ENCODE results near the gene NEUROD4.

NEUROD4 gene

DNA sequence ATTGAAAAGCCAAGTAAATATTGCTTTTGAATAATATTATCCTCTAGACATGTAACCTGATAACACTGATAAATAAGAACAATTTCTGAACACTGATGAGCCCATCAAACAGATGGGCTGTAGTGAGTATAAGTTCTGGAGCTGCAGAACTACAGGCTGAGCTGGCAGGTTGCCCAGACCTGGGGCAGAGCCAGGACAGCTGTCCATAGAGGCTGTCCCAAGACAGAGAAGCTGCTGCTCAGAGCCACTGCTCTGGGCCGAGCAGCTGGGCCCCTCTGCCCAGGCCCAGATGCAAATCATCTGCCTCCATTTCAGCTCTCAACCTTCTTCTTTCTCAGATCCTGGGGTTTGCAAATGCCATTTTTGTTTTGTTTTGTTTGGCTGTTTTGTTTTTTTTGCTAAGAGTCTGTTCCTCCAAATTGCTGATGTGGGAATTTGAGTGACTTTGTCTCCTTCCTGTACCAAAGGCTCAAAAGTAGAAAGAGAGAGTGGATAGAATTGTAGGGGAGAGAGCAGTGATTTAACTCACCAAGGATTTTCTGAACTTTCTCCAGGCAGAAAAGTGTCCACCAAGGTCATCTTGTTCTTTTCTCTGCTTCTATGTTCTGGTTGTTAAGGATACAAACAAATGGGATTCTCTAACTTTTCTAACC is 31.2 kb upstream of the NEUROD4 start:
- H3K36me3 Mint-ChIP-seq: peaks cover 2% of the 10 kb centered on the region
- DNase-seq (ENCODE audit: low spot score in 2 of 2): no peak
- H3K4me3 Mint-ChIP-seq: peak overlapping the region; percentile 2
- peak overlapping the region; percentile 9 for H3K27ac Mint-ChIP-seq
- no peak for ATAC-seq (ENCODE audit: low read depth)
- no peaks in the 10 kb centered on the region for H3K27me3 Mint-ChIP-seq
- H3K9me3 Mint-ChIP-seq: no peaks in the 10 kb centered on the region
- peaks cover 54% of the 10 kb centered on the region for H3K4me1 Mint-ChIP-seq

DNA sequence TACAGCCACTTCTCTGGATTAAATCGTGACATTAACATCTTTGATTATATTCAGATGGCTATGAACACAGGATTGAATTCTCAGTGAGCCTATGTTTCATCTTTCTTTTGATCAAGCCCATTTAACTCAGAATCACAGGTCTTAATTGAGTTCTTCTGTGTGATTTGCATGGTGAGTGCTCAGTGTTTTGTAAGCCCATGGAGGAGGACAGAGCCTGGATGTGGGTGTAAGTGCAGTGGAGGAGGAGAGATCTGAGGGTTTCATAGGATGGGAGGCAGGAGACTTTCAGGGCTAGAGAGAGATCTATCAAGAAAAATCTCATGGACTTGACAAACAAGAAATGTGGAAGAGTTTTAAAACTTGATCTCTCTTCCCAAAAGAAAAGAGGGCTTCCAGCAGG is 29.9 kb upstream of the NEUROD4 start:
- H3K27ac Mint-ChIP-seq: peak overlapping the region; percentile 96
- H3K4me1 Mint-ChIP-seq: peaks cover 42% of the 10 kb centered on the region
- H3K27me3 Mint-ChIP-seq: no peaks in the 10 kb centered on the region
- no peaks in the 10 kb centered on the region for H3K9me3 Mint-ChIP-seq
- H3K36me3 Mint-ChIP-seq: peaks cover 2% of the 10 kb centered on the region
- DNase-seq (ENCODE audit: low spot score in 2 of 2) (no peak), ATAC-seq (ENCODE audit: low read depth) (no peak)
- peak overlapping the region; percentile 2 for H3K4me3 Mint-ChIP-seq

DNA sequence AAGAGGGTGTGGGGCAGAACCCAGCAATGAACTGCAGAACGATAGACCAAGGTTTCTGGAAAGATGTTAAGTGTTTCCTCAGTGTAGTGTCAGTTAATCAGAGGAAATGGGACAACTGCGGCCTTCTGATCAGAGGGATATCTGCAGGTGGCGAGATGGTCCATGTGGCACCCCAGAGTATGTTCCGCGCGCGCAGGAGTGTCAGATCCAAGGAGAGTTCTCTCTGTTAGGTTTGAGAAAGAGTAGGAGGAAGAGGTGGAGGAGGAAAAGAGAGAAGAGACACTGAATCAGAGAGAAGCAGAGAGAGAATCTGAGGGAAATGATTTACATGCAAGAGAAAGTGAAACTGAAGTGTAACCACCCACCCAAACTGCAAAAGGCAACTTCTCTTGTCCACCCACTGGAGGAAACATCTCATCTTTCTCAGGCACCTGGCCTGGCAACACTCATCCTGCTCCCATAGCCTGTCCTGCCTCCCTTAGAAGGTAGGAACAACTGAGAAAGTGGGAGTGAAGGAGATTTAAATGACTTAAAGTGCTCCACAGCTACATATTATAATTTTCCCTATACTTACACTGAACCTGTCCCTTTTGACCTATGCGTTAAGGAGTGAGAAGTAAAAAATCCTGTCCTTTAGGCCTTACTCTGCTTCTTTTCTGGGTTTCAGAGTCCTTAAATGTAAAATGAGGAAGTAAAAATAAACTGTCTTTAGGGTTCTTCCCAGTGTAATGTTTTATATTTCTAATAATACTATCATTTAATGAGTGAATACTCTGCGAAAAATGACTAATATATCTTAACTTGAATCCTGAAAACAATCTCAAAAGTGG is 28.4 kb upstream of the NEUROD4 start:
- no peaks in the 10 kb centered on the region for H3K27me3 Mint-ChIP-seq
- peaks cover 2% of the 10 kb centered on the region for H3K36me3 Mint-ChIP-seq
- H3K9me3 Mint-ChIP-seq: no peaks in the 10 kb centered on the region
- H3K4me3 Mint-ChIP-seq: peak overlapping the region; percentile 88
- peak in 1 of 2 donors; percentile 25 for DNase-seq (ENCODE audit: low spot score in 2 of 2)
- peak overlapping the region; percentile 96 for H3K27ac Mint-ChIP-seq
- peaks cover 38% of the 10 kb centered on the region for H3K4me1 Mint-ChIP-seq
- peak; percentile 75 for ATAC-seq (ENCODE audit: low read depth)

DNA sequence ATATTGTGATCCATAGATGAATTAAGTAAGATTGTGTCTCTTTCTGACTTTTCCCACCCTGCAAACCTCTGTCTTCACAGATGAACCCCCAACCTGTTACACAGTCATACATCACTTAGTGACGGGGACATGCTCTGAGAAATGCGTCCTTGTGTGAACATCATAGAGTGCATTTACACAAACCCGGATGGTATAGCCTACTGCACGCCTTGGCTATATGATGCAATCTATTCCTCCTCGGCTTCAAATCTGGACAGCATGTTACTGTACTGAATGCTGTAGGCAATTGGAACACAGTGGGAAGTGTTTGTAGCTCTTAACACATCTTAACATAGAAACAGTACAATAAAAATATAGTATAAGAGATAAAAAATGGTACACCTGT is 27.8 kb upstream of the NEUROD4 start:
- Mint-ChIP-seq H3K9me3 (no peaks in the 10 kb centered on the region), H3K4me1 (peaks cover 38% of the 10 kb centered on the region), H3K36me3 (peaks cover 2% of the 10 kb centered on the region), H3K4me3 (no peak overlapping the region), H3K27ac (peak overlapping the region; percentile 96), H3K27me3 (no peaks in the 10 kb centered on the region)
- peak; percentile 62 for ATAC-seq (ENCODE audit: low read depth)
- DNase-seq (ENCODE audit: low spot score in 2 of 2): no peak

DNA sequence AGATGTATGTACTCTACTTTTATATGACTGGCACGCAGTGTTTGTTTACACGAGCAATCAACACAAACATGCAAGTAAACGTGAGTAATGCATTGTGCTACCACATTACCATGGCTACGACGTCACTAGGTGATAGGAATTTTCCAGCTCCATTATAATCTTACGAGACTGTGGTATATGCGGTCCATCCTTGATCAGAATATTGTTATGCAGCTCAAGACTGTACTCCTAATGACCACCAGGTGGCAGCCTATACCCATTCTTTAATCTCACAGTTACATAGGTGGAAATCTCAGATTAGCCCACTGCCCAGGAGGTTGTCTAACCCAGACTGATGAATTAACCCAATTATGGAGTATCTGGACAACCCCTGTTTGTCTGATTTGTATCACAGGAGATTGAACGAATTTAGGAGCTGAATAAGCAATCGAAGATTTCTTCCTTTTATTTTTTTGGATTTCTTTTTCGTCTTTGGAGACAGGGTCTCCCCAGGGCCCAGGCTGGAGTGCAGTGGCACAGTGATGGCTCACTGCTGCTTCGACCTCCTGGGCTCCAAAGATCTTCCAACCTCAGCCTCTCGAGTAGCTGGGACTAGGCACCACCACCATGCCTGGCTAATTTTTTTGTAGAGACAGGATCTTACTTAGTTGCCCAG is 26.5 kb upstream of the NEUROD4 start:
- H3K9me3 Mint-ChIP-seq: peaks cover 2% of the 10 kb centered on the region
- ATAC-seq (ENCODE audit: low read depth) (peak; percentile 59), DNase-seq (ENCODE audit: low spot score in 2 of 2) (peak; percentile 56 to 67)
- no peaks in the 10 kb centered on the region for H3K27me3 Mint-ChIP-seq
- no peak overlapping the region for H3K4me3 Mint-ChIP-seq
- no peak overlapping the region for H3K27ac Mint-ChIP-seq
- H3K4me1 Mint-ChIP-seq: peaks cover 35% of the 10 kb centered on the region
- no peaks in the 10 kb centered on the region for H3K36me3 Mint-ChIP-seq

DNA sequence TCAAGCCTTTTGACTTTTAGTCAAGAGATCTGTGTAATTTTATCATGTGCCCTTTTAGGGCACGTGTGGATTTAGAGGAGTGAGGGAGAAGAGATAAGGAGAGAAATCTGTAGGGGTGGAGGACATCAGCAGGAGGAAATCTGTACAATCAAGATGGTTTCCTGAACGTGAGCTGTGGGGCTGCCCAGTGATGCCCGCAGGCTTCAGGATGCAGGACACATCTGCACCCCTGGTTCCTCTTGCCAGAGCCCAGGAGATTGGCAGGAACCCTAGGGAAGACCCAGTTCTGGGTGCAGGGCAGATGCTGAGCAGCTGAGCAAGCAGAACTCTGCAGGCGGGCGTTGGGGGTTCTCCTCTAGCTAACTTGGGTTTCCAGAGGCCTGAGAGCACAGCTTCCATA is 23.6 kb upstream of the NEUROD4 start:
- Mint-ChIP-seq H3K27ac (no peak overlapping the region), H3K4me3 (no peak overlapping the region)

DNA sequence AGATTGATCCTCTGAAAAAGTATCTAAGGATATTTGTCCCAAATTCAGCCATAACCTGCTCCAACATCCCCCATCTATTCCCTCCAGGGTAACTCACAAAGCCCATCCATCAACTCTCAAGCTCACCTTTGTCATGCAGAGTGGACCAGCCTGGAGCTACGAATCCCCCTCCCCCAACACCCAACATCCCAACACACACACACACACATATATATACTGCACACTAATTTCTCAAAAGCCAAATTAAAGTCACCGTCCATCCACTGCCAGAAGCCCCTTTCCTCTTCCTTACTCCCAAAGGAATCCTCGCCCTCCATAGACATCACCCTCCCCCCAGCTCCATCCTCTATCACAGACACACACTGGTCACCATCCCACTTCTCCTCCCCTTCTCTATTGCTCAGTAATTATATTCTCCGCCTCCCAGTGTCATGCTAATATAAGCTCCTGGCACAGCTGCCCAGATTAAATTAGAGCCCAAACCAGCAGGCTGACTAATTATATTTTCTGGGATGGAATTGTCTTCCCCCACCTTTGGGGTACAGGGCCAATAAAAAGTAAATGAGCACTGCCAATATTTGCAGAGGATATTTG is 21.7 kb upstream of the NEUROD4 start:
- Mint-ChIP-seq H3K4me3 (no peak overlapping the region), H3K36me3 (no peaks in the 10 kb centered on the region), H3K9me3 (peaks cover 2% of the 10 kb centered on the region), H3K27ac (no peak overlapping the region), H3K27me3 (no peaks in the 10 kb centered on the region), H3K4me1 (peaks cover 16% of the 10 kb centered on the region)
- no peak for ATAC-seq (ENCODE audit: low read depth)
- no peak for DNase-seq (ENCODE audit: low spot score in 2 of 2)

More for the DNA sequence above, 23.6 kb upstream of the NEUROD4 start:
- H3K4me1 Mint-ChIP-seq: peaks cover 24% of the 10 kb centered on the region
- no peaks in the 10 kb centered on the region for H3K36me3 Mint-ChIP-seq
- ATAC-seq (ENCODE audit: low read depth) (no peak), DNase-seq (ENCODE audit: low spot score in 2 of 2) (no peak)
- no peaks in the 10 kb centered on the region for H3K27me3 Mint-ChIP-seq
- peaks cover 2% of the 10 kb centered on the region for H3K9me3 Mint-ChIP-seq

DNA sequence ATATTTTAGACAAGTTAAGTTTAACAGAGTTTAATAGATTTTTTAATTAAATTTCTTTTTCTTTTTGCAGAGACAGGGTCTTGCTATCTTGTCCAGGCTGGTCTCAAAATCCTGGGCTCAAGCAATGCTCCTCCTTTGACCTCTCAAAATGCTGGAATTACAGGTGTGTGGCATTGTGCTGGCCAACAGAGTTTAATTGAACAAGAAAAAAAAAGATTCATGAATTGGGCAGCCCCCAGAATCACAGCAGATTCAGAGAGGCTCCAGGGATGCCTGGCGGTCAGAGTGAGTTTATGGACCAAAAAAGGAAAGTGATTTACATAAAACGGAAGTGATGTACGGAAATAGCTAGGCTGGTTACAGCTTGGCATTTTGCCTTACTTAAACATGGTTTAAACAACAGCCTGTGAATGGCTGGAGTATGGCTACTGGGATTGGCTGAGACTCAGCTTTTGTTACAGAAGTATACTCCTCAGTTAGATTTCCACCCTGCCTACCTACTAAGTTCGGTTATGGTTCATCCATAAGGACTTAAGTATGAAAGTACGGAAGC is 20.7 kb upstream of the NEUROD4 start:
- H3K27me3 Mint-ChIP-seq: no peaks in the 10 kb centered on the region
- no peaks in the 10 kb centered on the region for H3K36me3 Mint-ChIP-seq
- peak overlapping the region; percentile 19 for H3K4me3 Mint-ChIP-seq
- peaks cover 2% of the 10 kb centered on the region for H3K9me3 Mint-ChIP-seq
- H3K27ac Mint-ChIP-seq: no peak overlapping the region
- DNase-seq (ENCODE audit: low spot score in 2 of 2) (no peak), ATAC-seq (ENCODE audit: low read depth) (peak; percentile 49)
- peaks cover 13% of the 10 kb centered on the region for H3K4me1 Mint-ChIP-seq

DNA sequence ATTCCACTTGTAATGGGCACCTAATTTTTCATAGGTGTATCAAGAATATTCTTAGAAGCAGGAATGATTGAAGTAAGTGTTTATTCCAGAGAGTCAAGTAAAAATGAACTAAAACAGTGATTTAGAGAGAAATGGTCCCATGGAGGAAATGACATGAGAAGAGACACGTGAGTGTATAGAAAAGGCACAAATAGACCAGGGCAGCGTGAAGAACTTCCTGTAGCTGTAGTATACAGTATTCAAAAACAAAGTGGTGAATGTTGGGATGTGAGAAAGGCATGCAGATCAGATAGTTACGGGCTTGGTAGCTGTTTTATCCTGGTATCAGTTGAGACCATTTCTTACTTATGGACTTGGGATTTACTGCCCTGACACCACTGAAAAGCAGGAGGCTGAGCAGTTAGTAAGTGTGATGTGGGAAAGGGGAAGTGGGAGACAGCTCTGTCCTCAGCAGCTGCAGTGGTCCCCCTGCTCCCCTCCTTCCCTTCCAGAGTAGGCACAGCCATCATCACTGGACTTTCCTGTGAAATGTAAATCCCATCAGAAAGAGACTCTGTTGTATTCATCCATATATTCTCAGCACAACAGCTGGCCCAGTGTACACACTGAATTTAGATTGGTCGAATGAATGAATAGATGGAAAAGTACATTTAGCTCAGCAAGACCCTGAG is 18.4 kb upstream of the NEUROD4 start:
- Mint-ChIP-seq H3K4me3 (peak overlapping the region; percentile 2), H3K27me3 (no peaks in the 10 kb centered on the region), H3K9me3 (peaks cover 5% of the 10 kb centered on the region), H3K4me1 (peaks cover 13% of the 10 kb centered on the region), H3K36me3 (peaks cover 9% of the 10 kb centered on the region), H3K27ac (peak overlapping the region; percentile 13)
- peak; percentile 81 for ATAC-seq (ENCODE audit: low read depth)
- DNase-seq (ENCODE audit: low spot score in 2 of 2): no peak

DNA sequence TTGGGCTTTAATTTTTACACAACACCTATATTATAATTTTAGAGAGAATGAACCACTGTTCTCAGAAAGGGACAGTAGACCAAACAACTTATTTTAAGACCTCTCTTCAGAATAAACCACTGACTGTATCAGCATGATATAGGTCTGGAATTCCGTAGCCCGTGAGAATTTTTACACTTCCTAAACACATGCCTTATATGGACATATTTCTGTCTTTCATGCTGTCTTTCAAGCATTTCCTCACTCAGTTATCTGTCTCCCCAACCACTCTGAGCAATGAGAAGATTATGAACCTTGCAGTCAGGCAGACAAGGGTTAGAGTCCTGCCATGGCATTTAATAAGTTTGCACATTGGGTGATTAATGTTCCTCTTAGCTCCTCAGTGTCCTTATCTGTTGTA is 17.4 kb upstream of the NEUROD4 start:
- H3K27ac Mint-ChIP-seq: no peak overlapping the region

DNA sequence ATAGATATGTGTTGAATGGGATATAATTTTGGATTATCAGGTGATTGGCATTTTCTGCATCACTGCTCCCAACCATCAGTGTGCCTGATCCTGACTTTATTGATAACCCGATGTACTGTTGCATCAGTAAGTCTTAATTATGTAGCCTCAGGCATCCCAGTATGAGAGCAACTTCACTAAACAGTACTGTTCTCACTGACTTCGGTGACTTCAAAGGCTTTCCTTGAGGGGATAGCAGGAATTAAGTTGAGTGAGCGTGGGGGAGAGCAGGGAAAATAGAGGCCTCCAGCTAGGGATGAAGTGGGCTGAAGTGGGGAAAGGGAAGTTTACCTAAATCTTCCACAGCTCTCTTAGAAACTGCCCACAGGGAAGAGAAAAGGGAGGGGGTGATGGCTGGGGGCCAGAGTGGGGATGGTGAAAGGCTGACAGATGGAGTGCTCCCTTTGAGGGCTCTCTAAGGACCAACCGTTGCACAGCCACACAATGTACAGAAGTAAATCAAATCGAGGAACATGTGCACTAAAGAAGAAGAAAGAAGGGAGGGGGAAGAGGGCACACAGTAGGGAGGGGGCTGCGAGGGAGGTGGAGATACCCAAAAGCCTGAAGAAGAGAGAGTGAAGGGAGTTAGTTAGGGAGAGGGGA is 10.7 kb upstream of the NEUROD4 start:
- Mint-ChIP-seq H3K4me3 (no peak overlapping the region), H3K9me3 (peaks cover 14% of the 10 kb centered on the region), H3K27me3 (peaks cover 17% of the 10 kb centered on the region), H3K36me3 (peaks cover 19% of the 10 kb centered on the region), H3K4me1 (no peaks in the 10 kb centered on the region), H3K27ac (no peak overlapping the region)
- DNase-seq (ENCODE audit: low spot score in 2 of 2) (no peak), ATAC-seq (ENCODE audit: low read depth) (no peak)

More for the DNA sequence above, 17.4 kb upstream of the NEUROD4 start:
- H3K4me3 Mint-ChIP-seq: no peak overlapping the region
- H3K36me3 Mint-ChIP-seq: peaks cover 9% of the 10 kb centered on the region
- no peaks in the 10 kb centered on the region for H3K27me3 Mint-ChIP-seq
- H3K9me3 Mint-ChIP-seq: peaks cover 8% of the 10 kb centered on the region
- peaks cover 13% of the 10 kb centered on the region for H3K4me1 Mint-ChIP-seq
- DNase-seq (ENCODE audit: low spot score in 2 of 2) (no peak), ATAC-seq (ENCODE audit: low read depth) (no peak)

DNA sequence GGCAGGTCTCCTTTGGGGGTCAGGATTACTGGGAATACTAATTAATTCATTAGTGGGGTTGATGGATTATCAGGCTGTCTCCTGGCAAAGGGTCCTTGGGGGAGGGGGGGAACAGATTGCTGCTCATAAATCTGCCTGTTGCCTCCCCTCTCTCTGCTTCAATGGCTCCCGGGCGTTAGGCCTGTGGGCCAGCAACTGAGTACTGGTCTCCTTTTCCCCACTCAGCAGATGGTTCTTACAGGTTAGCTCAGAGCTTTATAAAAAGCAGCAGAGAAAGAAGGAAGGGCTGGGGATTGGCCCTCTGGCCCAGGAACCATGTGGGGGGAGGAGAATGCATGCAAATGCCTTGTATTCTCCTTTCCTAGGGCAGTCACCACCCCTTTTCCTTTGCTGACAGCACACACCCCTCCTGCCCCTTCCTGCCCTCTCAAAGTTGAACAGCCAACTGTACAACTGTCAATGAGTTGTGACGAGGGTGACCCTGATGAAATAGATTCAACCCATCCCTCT is 2.3 kb upstream of the NEUROD4 start:
- H3K9me3 Mint-ChIP-seq: peaks cover 7% of the 10 kb centered on the region
- H3K27me3 Mint-ChIP-seq: peaks cover 22% of the 10 kb centered on the region
- H3K27ac Mint-ChIP-seq: no peak overlapping the region
- peaks cover 7% of the 10 kb centered on the region for H3K4me1 Mint-ChIP-seq
- no peak overlapping the region for H3K4me3 Mint-ChIP-seq
- DNase-seq (ENCODE audit: low spot score in 2 of 2) (no peak), ATAC-seq (ENCODE audit: low read depth) (no peak)
- H3K36me3 Mint-ChIP-seq: peaks cover 10% of the 10 kb centered on the region

DNA sequence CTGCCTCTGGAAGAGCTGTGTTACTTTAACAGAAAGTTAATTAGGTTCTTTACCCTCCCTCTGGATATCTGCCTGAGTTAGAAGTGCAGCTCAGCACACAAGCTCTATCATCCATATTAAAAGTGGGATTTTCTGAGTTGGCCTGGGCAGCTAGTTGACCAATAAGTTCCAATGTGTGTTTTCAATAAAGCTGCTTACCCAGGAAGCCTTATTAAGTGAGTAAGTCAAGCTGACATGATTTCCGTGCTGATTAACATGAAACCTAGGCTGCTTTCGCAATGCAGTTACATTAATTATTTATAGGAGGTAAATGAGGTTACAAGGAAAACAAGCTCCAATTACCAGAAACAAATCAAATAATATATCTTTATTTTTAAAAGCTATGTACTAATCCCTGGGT is 4.8 kb downstream of the NEUROD4 start:
- peaks cover 22% of the 10 kb centered on the region for H3K27me3 Mint-ChIP-seq
- no peaks in the 10 kb centered on the region for H3K9me3 Mint-ChIP-seq
- no peaks in the 10 kb centered on the region for H3K36me3 Mint-ChIP-seq
- peaks cover 3% of the 10 kb centered on the region for H3K4me1 Mint-ChIP-seq
- ATAC-seq (ENCODE audit: low read depth) (no peak), DNase-seq (ENCODE audit: low spot score in 2 of 2) (no peak)
- H3K27ac Mint-ChIP-seq: no peak overlapping the region
- no peak overlapping the region for H3K4me3 Mint-ChIP-seq
